Subcutaneous adipose tissue (tissue), 4 donors: ENCODE measurements around the gene SIGLEC11. TPM values are rescaled to one million over a fixed set of nuclear protein-coding genes. Genes with fewer than 3 reads are reported as not detected.

Experiments used
- total RNA-seq, 4 donors: library from RNA; depleted of rRNA; stranded (reverse); fragments of >200 nt; gene quantifications; one replicate each; pipeline ENCODE4 v1.1.0, GENCODE V29; 2016
- TF ChIP-seq, protein P1 (sequence below): fragments of 450-650 bp; IDR thresholded peaks from one replicate; pipeline ENCODE4 v1.5.1; 2016; ENCODE audit warnings: low read depth, mild to moderate bottlenecking, control low read depth, antibody characterized with exemption, moderate library complexity

The SIGLEC11 gene
- total RNA-seq, 4 donors from 2014 or later, result 0.65 to 6.6 (median 2.7) TPM

DNA sequence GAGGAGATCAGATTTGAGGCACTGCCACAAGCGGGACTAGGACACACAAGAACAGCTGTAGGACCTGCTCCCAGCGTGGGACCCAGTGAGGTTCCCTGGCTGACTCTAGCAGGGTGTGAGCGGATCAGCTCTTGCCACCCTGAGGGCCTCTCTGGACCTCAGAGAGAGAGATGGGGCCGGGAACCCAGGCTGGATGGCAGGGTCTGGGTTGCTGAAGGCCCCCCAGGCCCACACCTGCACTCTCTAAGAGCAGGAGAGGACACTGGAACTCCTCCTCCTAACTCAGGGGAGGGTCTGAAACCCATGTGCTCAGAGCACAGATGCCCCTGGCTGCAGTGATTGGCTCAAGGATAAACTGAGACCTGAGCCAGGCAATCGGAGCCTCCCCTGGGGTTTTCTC, 50.8 kb downstream of the SIGLEC11 start:
- TF ChIP-seq, protein P1, sequence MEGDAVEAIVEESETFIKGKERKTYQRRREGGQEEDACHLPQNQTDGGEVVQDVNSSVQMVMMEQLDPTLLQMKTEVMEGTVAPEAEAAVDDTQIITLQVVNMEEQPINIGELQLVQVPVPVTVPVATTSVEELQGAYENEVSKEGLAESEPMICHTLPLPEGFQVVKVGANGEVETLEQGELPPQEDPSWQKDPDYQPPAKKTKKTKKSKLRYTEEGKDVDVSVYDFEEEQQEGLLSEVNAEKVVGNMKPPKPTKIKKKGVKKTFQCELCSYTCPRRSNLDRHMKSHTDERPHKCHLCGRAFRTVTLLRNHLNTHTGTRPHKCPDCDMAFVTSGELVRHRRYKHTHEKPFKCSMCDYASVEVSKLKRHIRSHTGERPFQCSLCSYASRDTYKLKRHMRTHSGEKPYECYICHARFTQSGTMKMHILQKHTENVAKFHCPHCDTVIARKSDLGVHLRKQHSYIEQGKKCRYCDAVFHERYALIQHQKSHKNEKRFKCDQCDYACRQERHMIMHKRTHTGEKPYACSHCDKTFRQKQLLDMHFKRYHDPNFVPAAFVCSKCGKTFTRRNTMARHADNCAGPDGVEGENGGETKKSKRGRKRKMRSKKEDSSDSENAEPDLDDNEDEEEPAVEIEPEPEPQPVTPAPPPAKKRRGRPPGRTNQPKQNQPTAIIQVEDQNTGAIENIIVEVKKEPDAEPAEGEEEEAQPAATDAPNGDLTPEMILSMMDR, result no peak

DNA sequence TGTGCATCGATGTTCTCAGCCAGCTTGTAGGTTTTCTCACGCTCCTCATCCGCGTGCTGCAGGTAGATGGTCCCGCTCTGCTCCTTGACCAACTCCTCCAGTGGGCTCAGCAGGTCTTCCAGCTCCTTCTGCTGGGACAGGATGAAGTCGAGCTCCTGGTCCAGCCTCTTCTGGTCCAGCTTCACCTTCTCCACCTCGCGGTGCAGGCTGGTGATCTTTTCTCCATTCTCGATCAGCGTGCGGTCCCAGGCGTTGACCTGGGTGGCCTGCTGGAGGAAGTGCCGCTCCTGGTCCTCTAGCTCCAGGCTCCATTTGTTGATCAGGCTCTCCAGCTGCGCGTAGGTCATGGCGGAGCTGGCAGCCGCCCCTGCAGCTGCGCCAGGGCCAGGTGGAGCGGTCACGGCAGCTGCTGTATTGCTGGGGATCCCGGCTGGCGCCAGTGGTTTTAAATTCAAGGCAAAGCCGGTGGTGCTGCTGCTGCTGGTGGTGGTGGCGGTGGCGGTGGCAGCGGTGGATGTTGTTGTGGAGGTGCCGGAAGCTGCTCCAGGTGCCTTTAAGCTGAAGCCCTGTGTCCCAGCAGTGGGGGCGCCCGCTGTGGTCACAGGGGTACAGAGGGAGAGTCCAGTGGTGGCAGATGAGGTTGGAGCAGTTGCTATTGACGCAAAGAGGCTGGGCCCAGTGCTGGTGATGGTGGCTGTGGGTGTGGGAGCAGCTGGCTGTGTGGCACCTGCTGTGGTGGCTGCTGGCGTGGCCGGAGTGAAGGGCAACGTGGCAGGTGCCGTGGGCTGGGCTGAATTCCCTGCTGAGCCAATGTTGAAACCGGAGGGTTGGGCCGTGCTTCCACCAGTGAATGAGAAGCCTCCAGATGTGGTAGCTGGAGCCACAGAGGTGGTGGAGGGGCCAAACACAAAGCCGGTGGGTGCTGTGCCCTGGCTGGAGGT, 52.2 kb downstream of the SIGLEC11 start:
- TF ChIP-seq, protein P1, result no peak

DNA sequence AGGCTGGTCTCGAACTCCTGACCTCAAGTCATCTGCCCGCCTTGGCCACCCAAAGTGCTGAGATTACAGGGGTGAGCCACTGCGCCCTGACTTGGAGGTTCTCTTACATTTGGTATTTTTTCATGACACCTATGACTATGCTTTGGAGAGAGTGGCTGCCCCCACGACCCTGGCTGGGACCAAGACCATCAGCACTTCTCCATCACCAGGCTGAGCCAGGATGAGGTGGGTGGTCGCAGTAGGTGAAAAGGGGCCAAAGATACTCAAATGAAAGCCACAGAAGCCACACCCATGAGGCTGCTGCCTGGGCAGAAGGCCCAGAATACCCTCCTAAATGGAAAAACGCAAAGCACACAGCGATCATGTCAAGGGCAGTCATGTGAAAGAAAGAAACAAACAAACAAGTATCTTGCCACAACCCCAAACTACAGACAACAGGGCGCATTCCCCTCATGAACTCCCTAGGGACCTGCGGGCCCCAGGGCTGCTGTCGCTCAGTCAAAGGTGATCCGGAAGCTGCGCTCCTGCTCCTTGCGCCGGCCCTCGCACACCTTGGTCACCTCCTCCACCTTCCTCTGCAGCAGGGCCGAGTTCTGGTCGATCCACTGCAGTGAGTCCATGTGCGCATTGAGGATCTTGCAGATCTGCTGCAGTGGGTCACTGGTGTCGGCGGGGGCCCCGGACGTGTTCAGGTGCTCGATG, 53.1 kb downstream of the SIGLEC11 start:
- TF ChIP-seq, protein P1, result no peak

DNA sequence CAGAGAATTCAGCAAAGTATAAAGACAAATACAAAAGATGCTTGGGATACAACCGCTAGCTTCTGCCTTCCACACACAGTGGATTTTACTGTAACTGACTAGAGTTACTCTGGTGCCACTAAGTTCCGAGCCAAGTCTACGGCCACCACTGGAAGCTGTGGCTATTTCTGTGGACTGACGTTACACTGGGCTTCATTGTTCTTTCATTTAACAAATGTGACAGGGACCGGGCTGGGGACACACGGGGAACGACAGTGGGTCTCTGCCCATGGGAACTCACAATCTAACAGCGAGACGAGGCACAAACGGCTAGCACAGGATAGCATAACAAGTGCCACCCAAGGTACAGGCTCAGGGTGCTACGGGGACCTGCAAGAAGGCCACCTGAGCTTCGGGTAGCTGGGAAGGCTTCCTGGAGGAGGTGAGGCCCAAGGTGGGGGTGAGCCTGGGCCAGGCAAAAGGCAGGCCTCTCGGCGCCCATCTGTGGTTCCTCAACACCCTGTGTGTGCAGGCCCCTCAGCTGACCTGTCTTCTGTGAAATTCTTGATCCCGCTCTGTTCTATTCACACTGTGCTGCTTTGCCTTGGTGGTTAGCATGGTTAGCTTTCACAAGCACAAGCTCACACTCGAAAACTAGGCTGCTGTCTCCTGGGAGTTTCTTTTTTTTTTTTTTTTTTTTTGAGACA, 54.0 kb downstream of the SIGLEC11 start:
- TF ChIP-seq, protein P1, result no peak

DNA sequence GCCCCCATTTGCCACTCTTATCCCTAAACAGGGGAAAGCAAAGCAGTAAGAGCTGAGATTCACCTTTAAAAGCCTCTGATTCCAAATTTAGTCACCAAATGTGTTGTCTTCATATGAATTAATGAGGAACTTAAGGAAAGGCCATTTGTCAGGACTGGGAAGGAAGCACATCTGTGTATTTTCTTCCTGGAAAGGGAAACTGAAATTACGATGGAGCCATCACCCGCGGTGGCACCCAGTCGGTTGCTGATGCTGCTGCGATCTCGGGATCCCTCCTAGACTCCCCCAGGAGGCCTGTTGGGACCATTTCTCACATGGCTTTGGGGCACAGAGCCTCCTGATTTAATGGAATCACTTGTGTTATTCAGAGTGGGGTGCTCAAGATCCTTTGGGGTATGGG, 56.8 kb downstream of the SIGLEC11 start:
- TF ChIP-seq, protein P1, result no peak

Other genes with a start within 250 kb of the SIGLEC11 start
- 1 to 10 TPM in 1 of 4 donors, under 1 TPM in 3; 0.49 to 2.8 (median 0.59) TPM for gene TSKS, start 197.9 kb downstream of the SIGLEC11 start, total RNA-seq
- 100 to 1,000 TPM in 1 of 4 donors, 10 to 100 TPM in 3; 48.9 to 112 (median 57.9) TPM for gene AP2A1, start 194.2 kb downstream of the SIGLEC11 start, total RNA-seq
- 10 to 100 TPM in 3 of 4 donors, 1 to 10 TPM in 1; 6.7 to 18.6 (median 13.3) TPM for gene FUZ, start 147.9 kb downstream of the SIGLEC11 start, total RNA-seq
- 10 to 100 TPM; 15.2 to 30.5 (median 16.4) TPM for gene MED25, start 142.9 kb downstream of the SIGLEC11 start, total RNA-seq
- 10 to 100 TPM; 39.3 to 65.9 (median 44.2) TPM for gene PTOV1, start 110.0 kb downstream of the SIGLEC11 start, total RNA-seq
- 10 to 100 TPM; 25.9 to 48.0 (median 38.7) TPM for gene PNKP, start 93.6 kb downstream of the SIGLEC11 start, total RNA-seq
- 10 to 100 TPM in 2 of 4 donors, 1 to 10 TPM in 2; 5.5 to 20.3 (median 9.1) TPM for gene AKT1S1, start 83.8 kb downstream of the SIGLEC11 start, total RNA-seq
- 10 to 100 TPM; 19.2 to 60.8 (median 29.1) TPM for gene TBC1D17, start 83.5 kb downstream of the SIGLEC11 start, total RNA-seq
- 1 to 10 TPM in 1 of 4 donors, under 1 TPM in 1, not detected in 2; 0.22 to 9.3 TPM for gene IL4I1, start 64.3 kb downstream of the SIGLEC11 start, total RNA-seq
- gene ATF5, start 32.0 kb downstream of the SIGLEC11 start, total RNA-seq, result 10 to 100 TPM; 10.9 to 41.6 (median 17.6) TPM
- 10 to 100 TPM; 25.8 to 29.2 (median 27.6) TPM for gene NUP62, start 31.7 kb downstream of the SIGLEC11 start, total RNA-seq
- 10 to 100 TPM; 16.5 to 29.8 (median 26.8) TPM for gene VRK3, start 64.2 kb upstream of the SIGLEC11 start, total RNA-seq
- gene ZNF473, start 64.8 kb upstream of the SIGLEC11 start, total RNA-seq, result 10 to 100 TPM in 2 of 4 donors, 1 to 10 TPM in 2; 8.0 to 12.4 (median 9.5) TPM
- not detected for gene IZUMO2, start 202.1 kb upstream of the SIGLEC11 start, total RNA-seq
- gene MYH14, start 242.4 kb upstream of the SIGLEC11 start, total RNA-seq, result 10 to 100 TPM in 2 of 4 donors, 1 to 10 TPM in 2; 8.3 to 82.1 (median 12.4) TPM